Measurements from ENCODE around the gene DSEL.

The DSEL gene

GRCh38 chr18:67511840-67512239, 4.7 kb downstream of the DSEL start:
- H4K20me1 ChIP-seq (ENCODE audit: control insufficient read depth, insufficient read depth, low read depth, low read length), result no peaks in the 10 kb centered on the region
- no peak overlapping the region for H3K27ac ChIP-seq (ENCODE audit: low read depth, low read length)
- H3K27me3 ChIP-seq (ENCODE audit: control insufficient read depth, low read length), result peaks cover 13% of the 10 kb centered on the region
- no peaks in the 10 kb centered on the region for H3K36me3 ChIP-seq (ENCODE audit: control insufficient read depth, low read length)
- no peaks in the 10 kb centered on the region for H3K9me3 ChIP-seq (ENCODE audit: control insufficient read depth, insufficient read depth, low read length)
- H3K4me3 ChIP-seq (ENCODE audit: low read length), result no peak overlapping the region
- peaks cover 5% of the 10 kb centered on the region for H3K4me1 ChIP-seq (ENCODE audit: control insufficient read depth, low read length)
- H3K79me2 ChIP-seq (ENCODE audit: control insufficient read depth, low read length), result no peaks in the 10 kb centered on the region
- no peaks in the 10 kb centered on the region for H3F3A ChIP-seq (ENCODE audit: control insufficient read depth, insufficient read depth)
- TF ChIP-seq CTCF (IDR thresholded peaks at IDR 0.05; ENCODE audit: low read depth, low read length, poor library complexity, severe bottlenecking) (no peak), EZH2phosphoT487 (IDR thresholded peaks at IDR 0.05; ENCODE audit: borderline replicate concordance, low read length) (no peak)
- H3K9me2 ChIP-seq (replicated peaks; ENCODE audit: control insufficient read depth, low read length), result no peaks in the 10 kb centered on the region
- no peak overlapping the region for H3K4me2 ChIP-seq (ENCODE audit: low read length)

- Histone ChIP-seq H3K27ac (ENCODE audit: low read depth, low read length) (no peak overlapping the region), H3K4me2 (ENCODE audit: low read length) (no peak overlapping the region), H3K27me3 (ENCODE audit: control insufficient read depth, low read length) (peaks cover 12% of the 10 kb centered on the region), H3K4me1 (ENCODE audit: control insufficient read depth, low read length) (no peaks in the 10 kb centered on the region), H3K79me2 (ENCODE audit: control insufficient read depth, low read length) (no peaks in the 10 kb centered on the region), H4K20me1 (ENCODE audit: control insufficient read depth, insufficient read depth, low read depth, low read length) (no peaks in the 10 kb centered on the region), H3K9me2 (replicated peaks; ENCODE audit: control insufficient read depth, low read length) (no peaks in the 10 kb centered on the region), H3K9me3 (ENCODE audit: control insufficient read depth, insufficient read depth, low read length) (no peaks in the 10 kb centered on the region), H3K4me3 (ENCODE audit: low read length) (no peak overlapping the region), H3F3A (ENCODE audit: control insufficient read depth, insufficient read depth) (no peaks in the 10 kb centered on the region), H3K36me3 (ENCODE audit: control insufficient read depth, low read length) (no peaks in the 10 kb centered on the region)
- TF ChIP-seq CTCF (IDR thresholded peaks at IDR 0.05; ENCODE audit: low read depth, low read length, poor library complexity, severe bottlenecking) (no peak), EZH2phosphoT487 (IDR thresholded peaks at IDR 0.05; ENCODE audit: borderline replicate concordance, low read length) (no peak)
Observed at GRCh38 chr18:67510831-67511230, 5.7 kb downstream of the DSEL start.

GRCh38 chr18:67509741-67510391, 6.7 kb downstream of the DSEL start:
- Histone ChIP-seq H3F3A (ENCODE audit: control insufficient read depth, insufficient read depth) (no peaks in the 10 kb centered on the region), H3K4me2 (ENCODE audit: low read length) (no peak overlapping the region)

More at GRCh38 chr18:67509741-67510391, 6.7 kb downstream of the DSEL start:
- Histone ChIP-seq H3K79me2 (ENCODE audit: control insufficient read depth, low read length) (no peaks in the 10 kb centered on the region), H3K9me3 (ENCODE audit: control insufficient read depth, insufficient read depth, low read length) (no peaks in the 10 kb centered on the region), H3K27me3 (ENCODE audit: control insufficient read depth, low read length) (peaks cover 3% of the 10 kb centered on the region), H3K9me2 (replicated peaks; ENCODE audit: control insufficient read depth, low read length) (no peaks in the 10 kb centered on the region), H3K4me1 (ENCODE audit: control insufficient read depth, low read length) (no peaks in the 10 kb centered on the region), H3K36me3 (ENCODE audit: control insufficient read depth, low read length) (no peaks in the 10 kb centered on the region), H4K20me1 (ENCODE audit: control insufficient read depth, insufficient read depth, low read depth, low read length) (no peaks in the 10 kb centered on the region), H3K4me3 (ENCODE audit: low read length) (no peak overlapping the region), H3K27ac (ENCODE audit: low read depth, low read length) (no peak overlapping the region)
- TF ChIP-seq CTCF (IDR thresholded peaks at IDR 0.05; ENCODE audit: low read depth, low read length, poor library complexity, severe bottlenecking) (no peak), EZH2phosphoT487 (IDR thresholded peaks at IDR 0.05; ENCODE audit: borderline replicate concordance, low read length) (no peak)

Measured in DOHH2 (cell line).